Measurements from ENCODE around the gene NIPAL3. TPM values are rescaled to one million over a fixed set of nuclear protein-coding genes. Genes with fewer than 3 reads are reported as not detected.

The NIPAL3 gene
- 14.2 and 22.9 TPM in 2 replicates for total RNA-seq

GRCh38 chr1:24415334-24415909, at the start of gene NIPAL3:
NIPAL3 (plus strand) TSS chr1:24415802; CDS start chr1:24419548, 3,746 bp downstream.

GRCh38 chr1:24413350-24414163, 2.0 kb upstream of the NIPAL3 start, which contains the start of gene STPG1:
STPG1 (minus strand) TSS chr1:24413782; CDS start chr1:24401388, 12,394 bp downstream.

GRCh38 chr1:24502709-24503058, 87.1 kb downstream of the NIPAL3 start, which contains the start of gene RCAN3:
RCAN3 (plus strand) TSS chr1:24502836; CDS start chr1:24514373, 11,537 bp downstream.

Other genes starting within 250 kb of the NIPAL3 start
- gene IFNLR1, start 228.5 kb upstream of the NIPAL3 start, total RNA-seq = not detected in 2 replicates
- gene GRHL3, start 96.4 kb upstream of the NIPAL3 start, total RNA-seq = not detected in 2 replicates
- 3.5 and 4.6 TPM in 2 replicates for gene STPG1, start 2.0 kb upstream of the NIPAL3 start, total RNA-seq
- gene RCAN3, start 87.0 kb downstream of the NIPAL3 start, total RNA-seq = 4.3 and 5.2 TPM in 2 replicates
- gene NCMAP, start 140.3 kb downstream of the NIPAL3 start, total RNA-seq = not detected in 2 replicates
- 59.1 and 71.1 TPM in 2 replicates for gene SRRM1, start 227.5 kb downstream of the NIPAL3 start, total RNA-seq